Measurements from ENCODE around the gene USP20. TPM values are rescaled to one million over a fixed set of nuclear protein-coding genes. Genes with fewer than 3 reads are reported as not detected.

The USP20 gene
- total RNA-seq, 1 experiment from 2014 or later, result 22.1 TPM

DNA sequence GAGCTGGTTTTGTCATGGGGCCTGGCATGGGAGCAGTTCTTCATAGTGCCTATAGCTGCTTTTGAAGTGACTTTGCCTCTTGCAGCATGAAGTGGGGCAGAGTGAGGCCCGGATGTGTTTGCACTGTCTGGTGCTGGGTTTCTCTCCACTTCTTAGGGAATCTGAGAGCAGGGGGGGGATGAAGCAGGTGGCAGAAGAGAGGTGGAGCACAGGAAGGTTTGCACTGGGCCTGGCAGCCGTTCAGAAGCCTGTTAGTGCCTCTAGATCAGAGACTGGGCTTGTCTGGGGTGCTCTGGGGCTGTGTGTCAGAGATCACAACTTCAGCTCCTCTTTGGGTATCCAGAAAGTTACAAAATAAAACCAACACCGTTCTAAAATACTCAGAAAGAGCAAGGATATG lies 18.4 kb downstream of the USP20 start:
- Histone ChIP-seq H3K4me1 (replicated peaks; ENCODE audit: insufficient read depth) (peaks cover 24% of the 10 kb centered on the region), H4K20me1 (ENCODE audit: insufficient read depth) (no peaks in the 10 kb centered on the region), H3K27me3 (ENCODE audit: insufficient read depth, low read depth) (no peaks in the 10 kb centered on the region), H3K79me2 (ENCODE audit: low read depth) (no peaks in the 10 kb centered on the region), H2AFZ (no peak overlapping the region), H3K9me3 (ENCODE audit: insufficient read depth, low read depth) (no peaks in the 10 kb centered on the region; the same call in 1 of the 2 replicates), H3K4me2 (no peak overlapping the region), H3K9me2 (ENCODE audit: insufficient read depth) (no peaks in the 10 kb centered on the region), H3K36me3 (ENCODE audit: low read depth) (no peaks in the 10 kb centered on the region), H3K4me3 (no peak overlapping the region), H3F3A (ENCODE audit: insufficient read depth, low read depth) (peaks cover 18% of the 10 kb centered on the region), H3K27ac (no peak overlapping the region)
- CTCF ChIA-PET, result interaction anchor here (0.6 kb wide), 1 partner anchor 370 kb away, joined by 5 read pairs; no protein-coding TSS in a partner anchor
- no peak for DNase-seq
- intact Hi-C loops (cut with micrococcal nuclease; ENCODE audit: unreplicated experiment), result no loop called here
- no peak for TF ChIP-seq EZH2 (IDR thresholded peaks at IDR 0.05; ENCODE audit: low read depth)
- TF ChIP-seq, protein P1, sequence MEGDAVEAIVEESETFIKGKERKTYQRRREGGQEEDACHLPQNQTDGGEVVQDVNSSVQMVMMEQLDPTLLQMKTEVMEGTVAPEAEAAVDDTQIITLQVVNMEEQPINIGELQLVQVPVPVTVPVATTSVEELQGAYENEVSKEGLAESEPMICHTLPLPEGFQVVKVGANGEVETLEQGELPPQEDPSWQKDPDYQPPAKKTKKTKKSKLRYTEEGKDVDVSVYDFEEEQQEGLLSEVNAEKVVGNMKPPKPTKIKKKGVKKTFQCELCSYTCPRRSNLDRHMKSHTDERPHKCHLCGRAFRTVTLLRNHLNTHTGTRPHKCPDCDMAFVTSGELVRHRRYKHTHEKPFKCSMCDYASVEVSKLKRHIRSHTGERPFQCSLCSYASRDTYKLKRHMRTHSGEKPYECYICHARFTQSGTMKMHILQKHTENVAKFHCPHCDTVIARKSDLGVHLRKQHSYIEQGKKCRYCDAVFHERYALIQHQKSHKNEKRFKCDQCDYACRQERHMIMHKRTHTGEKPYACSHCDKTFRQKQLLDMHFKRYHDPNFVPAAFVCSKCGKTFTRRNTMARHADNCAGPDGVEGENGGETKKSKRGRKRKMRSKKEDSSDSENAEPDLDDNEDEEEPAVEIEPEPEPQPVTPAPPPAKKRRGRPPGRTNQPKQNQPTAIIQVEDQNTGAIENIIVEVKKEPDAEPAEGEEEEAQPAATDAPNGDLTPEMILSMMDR (conservative IDR thresholded peaks at IDR 0.05), result no peak
- POLR2A ChIA-PET (ENCODE audit: unreplicated experiment), result no interaction called here
- BruUV-seq (replicated peaks), result no TSS peak

DNA sequence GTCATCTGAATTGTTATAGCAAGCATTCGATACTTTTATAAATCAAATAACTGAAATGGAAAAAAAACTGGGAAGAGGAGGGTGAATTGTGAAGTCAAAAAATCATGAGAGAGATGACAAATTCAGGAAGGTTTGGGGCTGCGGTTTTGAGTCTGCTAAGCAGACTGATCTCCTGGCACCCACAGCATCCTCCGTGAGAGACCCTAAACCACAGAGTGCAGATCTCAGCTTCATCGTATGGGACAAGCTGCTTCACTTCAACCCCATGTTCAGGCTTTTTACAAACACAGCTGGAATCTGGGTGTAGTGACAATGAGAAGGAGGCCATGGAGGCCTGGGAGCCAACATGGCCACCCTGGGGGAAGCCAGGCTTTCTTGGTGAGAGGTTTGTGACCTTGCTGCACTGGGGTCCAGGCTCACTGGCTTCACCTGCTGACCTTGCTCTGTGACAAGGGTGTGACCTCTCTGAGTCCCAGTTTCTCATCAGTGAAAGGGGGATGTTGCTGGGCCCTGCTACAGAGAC lies 19.4 kb downstream of the USP20 start:
- Histone ChIP-seq H3K4me1 (replicated peaks; ENCODE audit: insufficient read depth) (peaks cover 24% of the 10 kb centered on the region), H3K4me3 (no peak overlapping the region), H3K9me3 (ENCODE audit: insufficient read depth, low read depth) (no peaks in the 10 kb centered on the region; the same call in 1 of the 2 replicates), H3K9me2 (ENCODE audit: insufficient read depth) (no peaks in the 10 kb centered on the region), H3F3A (ENCODE audit: insufficient read depth, low read depth) (peaks cover 23% of the 10 kb centered on the region), H3K4me2 (no peak overlapping the region), H4K20me1 (ENCODE audit: insufficient read depth) (no peaks in the 10 kb centered on the region), H2AFZ (no peak overlapping the region), H3K27me3 (ENCODE audit: insufficient read depth, low read depth) (no peaks in the 10 kb centered on the region), H3K27ac (no peak overlapping the region), H3K79me2 (ENCODE audit: low read depth) (no peaks in the 10 kb centered on the region), H3K36me3 (ENCODE audit: low read depth) (no peaks in the 10 kb centered on the region)
- ChIA-PET CTCF (no interaction called here), POLR2A (ENCODE audit: unreplicated experiment) (no interaction called here)
- no peak for DNase-seq
- no peak for TF ChIP-seq EZH2 (IDR thresholded peaks at IDR 0.05; ENCODE audit: low read depth)
- TF ChIP-seq, protein P1 (conservative IDR thresholded peaks at IDR 0.05), result no peak
- intact Hi-C loops (cut with micrococcal nuclease; ENCODE audit: unreplicated experiment), result no loop called here
- BruUV-seq (replicated peaks), result no TSS peak

DNA sequence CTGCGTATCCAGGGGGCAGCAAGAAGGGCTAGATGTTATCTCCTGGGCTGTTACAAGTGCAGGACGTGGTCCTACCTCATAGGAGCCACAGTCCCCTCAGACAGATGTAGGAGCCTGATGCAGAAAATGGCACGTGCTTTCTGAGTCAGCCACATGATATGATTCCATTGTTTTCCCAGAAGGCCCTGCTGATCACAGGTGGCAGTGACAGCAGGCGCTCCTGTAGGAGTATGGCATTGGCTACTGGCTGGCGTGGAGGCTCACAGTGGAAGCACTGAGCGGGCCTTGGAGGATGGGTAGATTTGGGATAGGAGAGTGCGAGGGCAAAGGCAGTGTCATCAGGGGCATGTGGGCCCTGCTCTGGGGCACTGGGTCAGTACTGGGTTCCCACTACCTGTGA lies 21.9 kb downstream of the USP20 start:
- H3K79me2 ChIP-seq (ENCODE audit: low read depth), result no peaks in the 10 kb centered on the region
- ChIA-PET CTCF (no interaction called here), POLR2A (ENCODE audit: unreplicated experiment) (no interaction called here)
- peaks cover 14% of the 10 kb centered on the region for H3K4me1 ChIP-seq (replicated peaks; ENCODE audit: insufficient read depth)
- no peaks in the 10 kb centered on the region for H4K20me1 ChIP-seq (ENCODE audit: insufficient read depth)
- no peak overlapping the region for H3K4me2 ChIP-seq
- H3K36me3 ChIP-seq (ENCODE audit: low read depth), result no peaks in the 10 kb centered on the region
- no peak overlapping the region for H2AFZ ChIP-seq
- H3K9me2 ChIP-seq (ENCODE audit: insufficient read depth), result no peaks in the 10 kb centered on the region
- TF ChIP-seq, protein P1 (conservative IDR thresholded peaks at IDR 0.05), result no peak
- TF ChIP-seq EZH2 (IDR thresholded peaks at IDR 0.05; ENCODE audit: low read depth), result no peak
- H3K9me3 ChIP-seq (ENCODE audit: insufficient read depth, low read depth), result no peaks in the 10 kb centered on the region
- peaks cover 17% of the 10 kb centered on the region for H3F3A ChIP-seq (ENCODE audit: insufficient read depth, low read depth)
- no peaks in the 10 kb centered on the region for H3K27me3 ChIP-seq (ENCODE audit: insufficient read depth, low read depth)
- DNase-seq, result no peak
- H3K27ac ChIP-seq, result no peak overlapping the region
- intact Hi-C loops (cut with micrococcal nuclease; ENCODE audit: unreplicated experiment), result no loop called here
- no TSS peak for BruUV-seq (replicated peaks)
- no peak overlapping the region for H3K4me3 ChIP-seq

Measured in PC-9 (cell line).